Mesenchymal stem cell (in vitro differentiated cells and primary cell): ENCODE measurements around the gene HACE1.
"Not testable (repeated sequence)": the region's sequence is repeated elsewhere in the genome, so short reads cannot be mapped to it uniquely, and the experiment has no call there.

Source experiments
- DNase-seq: peaks from one replicate; pipeline ENCODE4 v3.0.0-alpha.2; 2013
- H2AFZ ChIP-seq: one replicate; pipeline ENCODE4 v1.6.1; 2013; ENCODE audit warnings: low read depth, mild to moderate bottlenecking, control low read depth, inconsistent platforms, low read length, moderate library complexity
- H2AK5ac ChIP-seq: 2 replicates; pipeline ENCODE4 v1.6.1; 2013; ENCODE audit warnings: low read length, moderate library complexity, mild to moderate bottlenecking, inconsistent platforms; ENCODE audit not compliant: severe bottlenecking
- H2BK120ac ChIP-seq: one replicate; pipeline ENCODE4 v1.6.1; 2013; ENCODE audit warnings: low read depth, mild to moderate bottlenecking, inconsistent platforms, low read length, moderate library complexity
- H2BK12ac ChIP-seq, 2 experiments: one replicate each; pipeline ENCODE4 v1.6.1; 2013; ENCODE audit warnings: inconsistent platforms in 2 of 2, low read length in 2 of 2, mild to moderate bottlenecking in 2 of 2, moderate library complexity in 2 of 2, control low read depth in 1 of 2
- H2BK15ac ChIP-seq: one replicate; pipeline ENCODE4 v1.6.1; 2013; ENCODE audit warnings: mild to moderate bottlenecking, low read depth, inconsistent platforms; ENCODE audit not compliant: poor library complexity, severe bottlenecking
- H2BK5ac ChIP-seq: 2 replicates; pipeline ENCODE4 v1.6.1; 2013; ENCODE audit warnings: low read depth, mild to moderate bottlenecking, low read length, control low read depth, inconsistent platforms; ENCODE audit not compliant: poor library complexity, severe bottlenecking
- H3K14ac ChIP-seq, 2 experiments: one replicate each; pipeline ENCODE4 v1.6.1; 2013; ENCODE audit warnings: inconsistent platforms in 2 of 2, low read length in 2 of 2, control low read depth in 1 of 2, mild to moderate bottlenecking in 1 of 2, moderate library complexity in 1 of 2
- H3K18ac ChIP-seq, 2 experiments: one replicate each; pipeline ENCODE4 v1.6.1; 2013; ENCODE audit warnings: inconsistent platforms in 2 of 2, low read length in 2 of 2, control low read depth in 1 of 2, low read depth in 1 of 2, mild to moderate bottlenecking in 1 of 2
- H3K23ac ChIP-seq, 2 experiments: one replicate each; pipeline ENCODE4 v1.6.1; 2013; ENCODE audit warnings: inconsistent platforms in 2 of 2, low read length in 2 of 2, mild to moderate bottlenecking in 2 of 2, moderate library complexity in 2 of 2, control low read depth in 1 of 2
- H3K27ac ChIP-seq: 2 replicates; pipeline ENCODE4 v1.5.1; 2013; ENCODE audit warnings: mild to moderate bottlenecking, moderate library complexity, low read length, control low read depth, inconsistent platforms; ENCODE audit not compliant: poor library complexity, severe bottlenecking
- H3K27me3 ChIP-seq, 2 experiments: 2 replicates each; pipeline versions ENCODE4 v1.6.1 to v1.7.0; 2013; ENCODE audit warnings: low read length in 2 of 2, mild to moderate bottlenecking in 2 of 2, moderate library complexity in 2 of 2, control low read depth in 1 of 2, inconsistent platforms in 1 of 2; ENCODE audit not compliant: control insufficient read depth in 1 of 2, insufficient read depth in 1 of 2
- H3K36me3 ChIP-seq, 2 experiments: 2 replicates each; pipeline versions ENCODE4 v1.6.1 to v1.7.0; 2013; ENCODE audit warnings: low read length in 2 of 2, control low read depth in 1 of 2, inconsistent platforms in 1 of 2, low read depth in 1 of 2, mild to moderate bottlenecking in 1 of 2; ENCODE audit not compliant: insufficient read depth in 2 of 2, control insufficient read depth in 1 of 2
- H3K4ac ChIP-seq, 2 experiments: one replicate each; pipeline ENCODE4 v1.6.1; 2013; ENCODE audit warnings: inconsistent platforms in 2 of 2, low read length in 2 of 2, mild to moderate bottlenecking in 2 of 2, moderate library complexity in 2 of 2, control low read depth in 1 of 2, low read depth in 1 of 2
- H3K4me1 ChIP-seq: 2 replicates; pipeline ENCODE4 v1.6.1; 2013; ENCODE audit warnings: low read depth, low read length, control low read depth; ENCODE audit not compliant: control insufficient read depth, insufficient read depth
- H3K4me2 ChIP-seq: 2 replicates; pipeline ENCODE4 v1.6.1; 2013; ENCODE audit warnings: low read length, mild to moderate bottlenecking, inconsistent platforms; ENCODE audit not compliant: poor library complexity, severe bottlenecking
- H3K4me3 ChIP-seq, 2 experiments: 2 replicates each; pipeline versions ENCODE4 v1.5.1 to v1.7.0; 2013; ENCODE audit warnings: low read length in 2 of 2, mild to moderate bottlenecking in 2 of 2, control low read depth in 1 of 2, low read depth in 1 of 2; ENCODE audit not compliant: insufficient read depth in 1 of 2
- H3K79me1 ChIP-seq: replicated peaks from 2 replicates; pipeline ENCODE4 v1.6.1; 2013; ENCODE audit warnings: mild to moderate bottlenecking, control low read depth, low read length, inconsistent platforms; ENCODE audit not compliant: poor library complexity, severe bottlenecking
- H3K9ac ChIP-seq: 2 replicates; pipeline ENCODE4 v1.7.0; 2013; ENCODE audit warnings: mild to moderate bottlenecking, low read length, moderate library complexity
- H3K9me3 ChIP-seq: 2 replicates; pipeline ENCODE4 v1.7.0; 2013; ENCODE audit warnings: mild to moderate bottlenecking, low read length; ENCODE audit not compliant: control insufficient read depth
- H4K8ac ChIP-seq: one replicate; pipeline ENCODE4 v1.6.1; 2013; ENCODE audit warnings: inconsistent platforms, mild to moderate bottlenecking, low read length, moderate library complexity
- H4K91ac ChIP-seq: one replicate; pipeline ENCODE4 v1.6.1; 2013; ENCODE audit warnings: mild to moderate bottlenecking, low read length, inconsistent platforms
- WGBS: methylation state at CpG from one replicate; pipeline ENCODE4 v1.1.7; 2013; ENCODE audit warnings: mixed read lengths; 5-methylcytosine and 5-hydroxymethylcytosine counted together

HACE1 gene

GRCh38 chr6:104829183-104829958 lies 30.3 kb downstream of the HACE1 start:
- Histone ChIP-seq H2BK12ac (no peak overlapping the region), H3K9me3 (no peaks in the 10 kb centered on the region), H3K79me1 (peaks cover 5% of the 10 kb centered on the region), H3K18ac (no peak overlapping the region), H2BK5ac (no peak overlapping the region), H3K14ac (no peak overlapping the region), H3K36me3 (peaks cover 12 to 34% of the 10 kb centered on the region in 2 experiments), H3K4me1 (no peaks in the 10 kb centered on the region), H2BK15ac (no peak overlapping the region), H2BK120ac (no peak overlapping the region), H3K9ac (no peak overlapping the region), H4K8ac (no peak overlapping the region), H3K4me2 (no peak overlapping the region), H2AK5ac (no peak overlapping the region), H4K91ac (no peak overlapping the region), H3K27me3 (no peaks in the 10 kb centered on the region), H3K23ac (no peak overlapping the region), H2AFZ (no peak overlapping the region), H3K27ac (no peak overlapping the region), H3K4me3 (no peak overlapping the region), H3K4ac (no peak overlapping the region)
- no peak for DNase-seq
- WGBS, result 100% methylated on average over 1 of the region's 1 CpG

- DNase-seq, result no peak
- Histone ChIP-seq H3K36me3 (peaks cover 9 to 28% of the 10 kb centered on the region in 2 experiments), H2BK5ac (no peak overlapping the region), H2AFZ (no peak overlapping the region), H3K79me1 (peaks cover 5% of the 10 kb centered on the region), H3K14ac (no peak overlapping the region), H3K4ac (no peak overlapping the region), H3K23ac (no peak overlapping the region), H2AK5ac (no peak overlapping the region), H3K4me1 (no peaks in the 10 kb centered on the region), H4K91ac (no peak overlapping the region), H3K9ac (no peak overlapping the region), H3K27me3 (no peaks in the 10 kb centered on the region), H2BK15ac (no peak overlapping the region), H2BK120ac (no peak overlapping the region), H3K9me3 (no peaks in the 10 kb centered on the region), H3K27ac (no peak overlapping the region), H3K4me2 (no peak overlapping the region), H3K4me3 (no peak overlapping the region), H4K8ac (no peak overlapping the region), H2BK12ac (no peak overlapping the region), H3K18ac (no peak overlapping the region)
- 100% methylated on average over 1 of the region's 1 CpG for WGBS
Measured at GRCh38 chr6:104828478-104828877, 31.2 kb downstream of the HACE1 start.

GRCh38 chr6:104820820-104821219 lies 38.9 kb downstream of the HACE1 start:
- not testable (repeated sequence) for H2BK12ac ChIP-seq, H3K4me1 ChIP-seq, H3K4me3 ChIP-seq, H3K27me3 ChIP-seq, H3K9me3 ChIP-seq, H3K18ac ChIP-seq, H3K27ac ChIP-seq, H2BK120ac ChIP-seq, H3K23ac ChIP-seq, H4K8ac ChIP-seq, H2AFZ ChIP-seq, H2BK5ac ChIP-seq, DNase-seq, H3K4me2 ChIP-seq, H2AK5ac ChIP-seq, H2BK15ac ChIP-seq, H3K4ac ChIP-seq, H3K14ac ChIP-seq, H4K91ac ChIP-seq, H3K9ac ChIP-seq
- Histone ChIP-seq H3K79me1 (peaks cover 14% of the 10 kb centered on the region), H3K36me3 (peaks cover 0 to 11% of the 10 kb centered on the region in 2 experiments)
- WGBS, result 92% methylated on average over 4 of the region's 4 CpGs

GRCh38 chr6:104816125-104816524 lies 43.6 kb downstream of the HACE1 start:
- Histone ChIP-seq H4K91ac (no peak overlapping the region), H3K4me3 (no peak overlapping the region), H3K27ac (no peak overlapping the region), H2BK15ac (no peak overlapping the region), H3K14ac (no peak overlapping the region), H3K4me2 (no peak overlapping the region), H3K18ac (no peak overlapping the region), H2BK120ac (no peak overlapping the region), H4K8ac (no peak overlapping the region), H3K9ac (no peak overlapping the region), H3K79me1 (peaks cover 20% of the 10 kb centered on the region), H3K9me3 (no peaks in the 10 kb centered on the region), H3K36me3 (peaks cover 0 to 7% of the 10 kb centered on the region in 2 experiments), H3K4ac (no peak overlapping the region), H2AK5ac (no peak overlapping the region), H3K23ac (no peak overlapping the region), H2BK5ac (no peak overlapping the region), H2BK12ac (no peak overlapping the region), H3K27me3 (no peaks in the 10 kb centered on the region), H2AFZ (no peak overlapping the region), H3K4me1 (no peaks in the 10 kb centered on the region)
- WGBS, result 95% methylated on average over 3 of the region's 3 CpGs
- DNase-seq, result no peak
